A549 (cell line): ENCODE data around the gene BLMH. TPM values are rescaled to one million over a fixed set of nuclear protein-coding genes. Genes with fewer than 3 reads are reported as not detected.
A peak's percentile ranks its signal among the peaks of the same experiment; 100 is the strongest.

ENCODE experiments used
- ATAC-seq, 2 experiments: fragments of 200-7000 bp in 1 of 2; fragments of >200 bp in 1 of 2; cut with Nextera tagmentation in 1 of 2; cut with Tn5 transposase in 1 of 2; 3 replicates each; pipeline versions ENCODE4 v1.8.0 to v1.9.1; 2018 to 2020; ENCODE audit warnings: mild to moderate bottlenecking in 1 of 2, moderate library complexity in 1 of 2
- CTCF ChIA-PET: fragments of 300-600 bp; sonication (Branson Sonifier 250); formaldehyde crosslinking; extraction: SDS; loops from one replicate; lab custom pipeline; 2021; ENCODE audit warnings: antibody characterized with exemption, inconsistent platforms; lab: Yijun Ruan, JAX
- POLR2A ChIA-PET: fragments of 350-600 bp; formaldehyde crosslinking; extraction: SDS; loops from one replicate; lab custom pipeline; 2021; ENCODE audit warnings: antibody characterized with exemption, inconsistent platforms; lab: Yijun Ruan, JAX
- DNase-seq, 2 experiments: peaks; one replicate each; pipeline versions ENCODE4 v3.0.0 to v3.0.0-alpha.2; 2011 to 2016; ENCODE audit warnings: low read depth in 1 of 2, low spot score in 1 of 2
- FAIRE-seq: peaks from 2 replicates; lab custom pipeline; 2011; peaks lifted over from hg19 to GRCh38; lab: Jason Lieb, UNC
- H3K27ac ChIP-seq, 2 experiments: fragments of >200 bp; sonication (Bioruptor Twin); formaldehyde crosslinking; 3 replicates each; pipeline ENCODE4 v1.5.1; 2016 to 2017
- H3K4me1 ChIP-seq: fragments of >200 bp; sonication (Bioruptor Twin); formaldehyde crosslinking; 3 replicates; pipeline ENCODE4 v1.6.1; 2016
- H3K4me2 ChIP-seq: fragments of >200 bp; sonication (Bioruptor Twin); formaldehyde crosslinking; 3 replicates; pipeline ENCODE4 v1.6.1; 2016
- H3K4me3 ChIP-seq: fragments of >200 bp; sonication (Bioruptor Twin); formaldehyde crosslinking; 3 replicates; pipeline ENCODE4 v1.5.1; 2016
- H3K9me3 ChIP-seq: fragments of >200 bp; sonication (Bioruptor Twin); formaldehyde crosslinking; 3 replicates; pipeline ENCODE4 v1.6.1; 2016
- CEBPB ChIP-seq, 2 experiments: fragments of >200 bp in 1 of 2; sonication (Bioruptor Twin) in 1 of 2; formaldehyde crosslinking in 1 of 2; IDR thresholded peaks; 2 replicates each; pipeline ENCODE4 v1.6.1; 2012 to 2016
- CHD2 ChIP-seq: fragments of 150-350 bp; IDR thresholded peaks from 2 replicates; pipeline ENCODE4 v1.6.1; 2014; ENCODE audit warnings: low read length; ENCODE audit not compliant: partially characterized antibody
- E2F6 ChIP-seq: IDR thresholded peaks from 2 replicates; pipeline ENCODE4 v1.6.1; 2012; ENCODE audit warnings: low read depth, borderline replicate concordance
- EHF ChIP-seq: fragments of 250-450 bp; sonication (Bioruptor Pico); IDR thresholded peaks from 2 replicates; pipeline ENCODE4 v1.5.0; 2020; ENCODE audit warnings: mild to moderate bottlenecking
- ESRRA ChIP-seq: fragments of 150-350 bp; IDR thresholded peaks from 2 replicates; pipeline ENCODE4 v1.6.1; 2014; ENCODE audit warnings: mild to moderate bottlenecking, low read length, borderline replicate concordance
- HDAC2 ChIP-seq: fragments of 200-600 bp; sonication (generic); IDR thresholded peaks from 2 replicates; pipeline ENCODE4 v1.6.1; 2016
- HES2 ChIP-seq: fragments of >200 bp; sonication (Bioruptor Twin); formaldehyde crosslinking; IDR thresholded peaks from 2 replicates; pipeline ENCODE4 v1.6.1; 2016
- HMGXB4 ChIP-seq: fragments of 250-450 bp; sonication (Bioruptor Pico); IDR thresholded peaks from 2 replicates; pipeline ENCODE4 v1.5.0; 2021; ENCODE audit warnings: mild to moderate bottlenecking, moderate library complexity, borderline replicate concordance
- HOXA7 ChIP-seq: fragments of 250-450 bp; sonication (Bioruptor Pico); IDR thresholded peaks from 2 replicates; pipeline ENCODE4 v1.5.0; 2020; ENCODE audit warnings: mild to moderate bottlenecking, moderate library complexity
- JUNB ChIP-seq: fragments of >200 bp; sonication (Bioruptor Twin); formaldehyde crosslinking; IDR thresholded peaks from 2 replicates; pipeline ENCODE4 v1.6.1; 2016
- KDM1A ChIP-seq: fragments of 200-600 bp; sonication (generic); IDR thresholded peaks from 2 replicates; pipeline ENCODE4 v1.6.1; 2016; ENCODE audit warnings: low read depth, mild to moderate bottlenecking
- KDM5A ChIP-seq: fragments of 200-600 bp; sonication (generic); IDR thresholded peaks from 2 replicates; pipeline ENCODE4 v1.6.1; 2016; ENCODE audit warnings: antibody characterized with exemption, mild to moderate bottlenecking
- MAFK ChIP-seq: fragments of 450-650 bp; IDR thresholded peaks from 2 replicates; pipeline ENCODE4 v1.6.1; 2014; ENCODE audit not compliant: partially characterized antibody
- PBX3 ChIP-seq: IDR thresholded peaks from 2 replicates; pipeline ENCODE4 v1.6.1; 2012
- PHF8 ChIP-seq: fragments of 200-600 bp; sonication (generic); IDR thresholded peaks from 2 replicates; pipeline ENCODE4 v1.6.1; 2016; ENCODE audit warnings: low read depth, mild to moderate bottlenecking, antibody characterized with exemption, moderate library complexity, borderline replicate concordance
- POLR2AphosphoS2 ChIP-seq: conservative IDR thresholded peaks from 2 replicates; pipeline ENCODE4 v1.6.1; 2012; ENCODE audit warnings: low read length, improper control_type of control experiment, inconsistent platforms
- RARB ChIP-seq: fragments of 250-450 bp; sonication (Bioruptor Pico); IDR thresholded peaks from 2 replicates; pipeline ENCODE4 v1.8.0; 2021; ENCODE audit warnings: mild to moderate bottlenecking, moderate library complexity
- RFX5 ChIP-seq: fragments of 450-650 bp; IDR thresholded peaks from 2 replicates; pipeline ENCODE4 v1.7.1; 2014; ENCODE audit warnings: antibody characterized with exemption, mild to moderate bottlenecking, moderate library complexity
- SMC3 ChIP-seq: fragments of >200 bp; sonication (Bioruptor Twin); formaldehyde crosslinking; IDR thresholded peaks from 3 replicates; pipeline ENCODE4 v1.6.1; 2018; ENCODE audit warnings: inconsistent platforms
- WGBS: methylation state at CpG from one replicate; pipeline ENCODE4 v1.1.6; 2017; ENCODE audit errors: missing lambda C conversion rate; 5-methylcytosine and 5-hydroxymethylcytosine counted together
- polyA plus RNA-seq, 4 experiments: library from polyadenylated mRNA; depleted of rRNA in 3 of 4; stranded (reverse); fragments of >200 nt; fragmentation: RNase III in 1 of 4; extraction: RNeasy Plus Mini Kit Qiagen cat#74134 plus additional on column Dnase treatment in 1 of 4; gene quantifications; 2 replicates in 3 of 4; 3 replicates in 1 of 4; pipeline ENCODE4 v1.2.3, GENCODE V29; 2011 to 2017
- TF ChIP-seq, protein P1 (sequence below): fragments of 450-650 bp; IDR thresholded peaks from 2 replicates; pipeline ENCODE4 v1.6.1; 2014; ENCODE audit warnings: antibody characterized with exemption
- TF ChIP-seq, protein P2 (sequence below): fragments of 250-450 bp; sonication (Bioruptor Pico); IDR thresholded peaks from 2 replicates; pipeline ENCODE4 v1.5.0; 2020; ENCODE audit warnings: low read depth, mild to moderate bottlenecking, moderate library complexity

Gene BLMH
- polyA plus RNA-seq, 2 of the 4 experiments (the other 2 are of a cell fraction), result 38.5 to 66.4 TPM

DNA sequence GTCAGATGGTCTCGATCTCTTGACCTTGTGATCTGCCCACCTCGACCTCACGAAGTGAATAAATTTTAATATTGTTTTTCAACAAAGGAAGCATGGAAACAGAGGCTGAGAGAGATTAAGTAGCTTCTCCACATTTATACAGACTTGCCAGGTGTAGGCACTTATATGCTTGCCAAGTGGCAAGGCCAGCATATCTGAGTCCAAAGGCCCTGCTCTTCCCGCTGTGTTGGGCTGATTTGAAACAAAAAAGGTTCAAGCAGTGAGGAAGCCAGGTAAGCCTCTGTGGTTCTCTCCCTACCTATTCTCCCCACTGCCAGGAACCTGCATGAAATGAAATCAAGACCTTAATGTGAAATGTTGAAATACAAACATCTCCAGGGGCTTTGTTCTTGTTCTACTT lies 48.7 kb downstream of the BLMH start:
- ChIA-PET CTCF (interaction anchor here (1.7 to 11.1 kb wide), 2 partner anchors 94 to 136 kb away, joined by 6 to 115 read pairs; no protein-coding TSS in a partner anchor), POLR2A (no interaction called here)
- no peak for DNase-seq
- no peaks in the 10 kb centered on the region for H3K4me1 ChIP-seq
- no peaks in the 10 kb centered on the region for H3K9me3 ChIP-seq
- TF ChIP-seq JUNB (no peak), KDM1A (no peak), PBX3 (no peak)
- TF ChIP-seq, protein P1, sequence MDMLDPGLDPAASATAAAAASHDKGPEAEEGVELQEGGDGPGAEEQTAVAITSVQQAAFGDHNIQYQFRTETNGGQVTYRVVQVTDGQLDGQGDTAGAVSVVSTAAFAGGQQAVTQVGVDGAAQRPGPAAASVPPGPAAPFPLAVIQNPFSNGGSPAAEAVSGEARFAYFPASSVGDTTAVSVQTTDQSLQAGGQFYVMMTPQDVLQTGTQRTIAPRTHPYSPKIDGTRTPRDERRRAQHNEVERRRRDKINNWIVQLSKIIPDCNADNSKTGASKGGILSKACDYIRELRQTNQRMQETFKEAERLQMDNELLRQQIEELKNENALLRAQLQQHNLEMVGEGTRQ, result no peak
- no peak for FAIRE-seq
- WGBS, result 88% methylated on average over 4 of the region's 4 CpGs
- no peak overlapping the region for H3K4me2 ChIP-seq
- no peak for ATAC-seq
- H3K27ac ChIP-seq, result no peak overlapping the region
- H3K4me3 ChIP-seq, result no peak overlapping the region

DNA sequence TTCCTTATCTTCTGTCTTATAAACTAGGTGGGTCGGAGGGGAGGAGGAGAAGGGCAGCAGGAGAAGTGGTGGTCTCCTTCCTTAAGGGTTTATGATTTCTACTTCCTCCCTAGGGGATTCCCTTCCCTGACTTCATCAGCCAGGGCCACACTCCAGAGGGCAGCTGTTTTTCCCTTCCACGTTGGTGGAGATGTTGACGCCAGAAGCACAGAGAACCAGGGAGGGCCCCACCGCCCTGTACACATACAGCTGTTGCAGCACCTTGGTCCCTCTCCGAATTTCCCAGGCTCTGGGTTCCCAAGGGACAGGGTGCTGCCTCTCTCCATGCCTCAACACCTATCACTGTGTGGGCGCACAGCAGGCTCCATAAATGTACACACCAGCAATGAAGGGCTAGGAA lies 50.7 kb downstream of the BLMH start:
- WGBS, result 78% methylated on average over 6 of the region's 6 CpGs
- POLR2A ChIA-PET, result no interaction called here
- Histone ChIP-seq H3K4me1 (peaks cover 7% of the 10 kb centered on the region), H3K4me2 (no peak overlapping the region), H3K4me3 (no peak overlapping the region), H3K9me3 (no peaks in the 10 kb centered on the region), H3K27ac (no peak overlapping the region)
- no peak for TF ChIP-seq HOXA7
- no peak for TF ChIP-seq ESRRA
- TF ChIP-seq E2F6, result no peak
- TF ChIP-seq POLR2AphosphoS2, result no peak
- no peak for TF ChIP-seq HDAC2
- TF ChIP-seq PHF8, result no peak
- CTCF ChIA-PET, result interaction anchor here (1.1 to 11.1 kb wide), 3 partner anchors 59 to 134 kb away, joined by 3 to 115 read pairs (median 8); no protein-coding TSS in a partner anchor
- ATAC-seq, result no peak
- FAIRE-seq, result no peak
- DNase-seq, result no peak

DNA sequence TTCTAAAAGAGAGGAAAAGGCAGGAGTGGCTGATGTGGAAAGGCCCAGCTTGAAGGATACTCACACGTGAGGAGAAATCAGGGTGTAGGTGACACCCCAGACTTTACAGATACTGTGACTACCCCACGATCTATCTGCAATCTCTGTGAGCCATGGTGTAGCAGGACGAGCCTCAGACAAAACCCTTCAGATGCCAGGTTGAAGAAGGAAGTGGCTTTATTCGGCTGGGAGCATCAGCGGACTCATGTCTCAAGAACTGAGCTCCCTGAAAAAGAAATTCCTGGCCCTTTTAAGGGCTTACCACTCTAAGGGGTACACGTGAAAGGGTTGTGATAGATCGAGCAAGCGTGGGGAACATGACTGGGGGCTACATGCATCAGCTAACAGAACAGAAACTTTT lies 51.6 kb downstream of the BLMH start:
- Histone ChIP-seq H3K4me2 (no peak overlapping the region), H3K4me1 (peaks cover 12% of the 10 kb centered on the region), H3K27ac (no peak overlapping the region), H3K4me3 (no peak overlapping the region), H3K9me3 (no peaks in the 10 kb centered on the region)
- POLR2A ChIA-PET, result no interaction called here
- DNase-seq (no peak), ATAC-seq (no peak), FAIRE-seq (peak; percentile 39)
- 67% methylated on average over 8 of the region's 8 CpGs for WGBS
- no peak for TF ChIP-seq HMGXB4 (CRISPR knock-in tag)
- TF ChIP-seq EHF (CRISPR knock-in tag), result no peak
- TF ChIP-seq PHF8, result no peak
- TF ChIP-seq, protein P1, result no peak
- TF ChIP-seq HES2, result no peak
- TF ChIP-seq, protein P2, sequence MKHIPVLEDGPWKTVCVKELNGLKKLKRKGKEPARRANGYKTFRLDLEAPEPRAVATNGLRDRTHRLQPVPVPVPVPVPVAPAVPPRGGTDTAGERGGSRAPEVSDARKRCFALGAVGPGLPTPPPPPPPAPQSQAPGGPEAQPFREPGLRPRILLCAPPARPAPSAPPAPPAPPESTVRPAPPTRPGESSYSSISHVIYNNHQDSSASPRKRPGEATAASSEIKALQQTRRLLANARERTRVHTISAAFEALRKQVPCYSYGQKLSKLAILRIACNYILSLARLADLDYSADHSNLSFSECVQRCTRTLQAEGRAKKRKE, result no peak
- TF ChIP-seq CHD2, result no peak
- no peak for TF ChIP-seq HOXA7
- TF ChIP-seq HDAC2, result no peak
- TF ChIP-seq JUNB, result no peak
- no peak for TF ChIP-seq RFX5
- TF ChIP-seq POLR2AphosphoS2, result no peak
- no peak for TF ChIP-seq RARB (CRISPR knock-in tag)
- no peak for TF ChIP-seq SMC3
- TF ChIP-seq KDM5A, result no peak
- no peak for TF ChIP-seq MAFK
- no peak for TF ChIP-seq CEBPB (IDR thresholded peaks at IDR 0.05)
- CTCF ChIA-PET, result interaction anchor here (1.1 to 11.1 kb wide), 5 partner anchors 16 to 134 kb away, joined by 3 to 115 read pairs (median 5); no protein-coding TSS in a partner anchor
